Smooth muscle cell (in vitro differentiated cells): Measurements from ENCODE around the gene BAZ2A. TPM values are rescaled to one million over a fixed set of nuclear protein-coding genes. Genes with fewer than 3 reads are reported as not detected.

Experiments
- DNase-seq: peaks from one replicate; lab custom pipeline; 2025; ENCODE audit not compliant: unreplicated experiment; lab: John Stamatoyannopoulos, UW
- H2AFZ ChIP-seq: fragments of 200-600 bp; sonication (generic); 2 replicates; pipeline ENCODE4 v1.6.0; 2016; ENCODE audit warnings: antibody characterized with exemption, low read depth, mild to moderate bottlenecking
- H3F3A ChIP-seq: fragments of 200-600 bp; sonication (generic); 2 replicates; pipeline ENCODE4 v1.6.0; 2017; ENCODE audit warnings: antibody characterized with exemption, low read depth
- H3K27ac ChIP-seq: fragments of 200-600 bp; sonication (generic); 2 replicates; pipeline ENCODE4 v1.5.1; 2016; ENCODE audit warnings: low read depth, mild to moderate bottlenecking
- H3K27me3 ChIP-seq: fragments of 200-600 bp; sonication (generic); 2 replicates; pipeline ENCODE4 v1.6.1; 2016; ENCODE audit warnings: low read depth, mild to moderate bottlenecking
- H3K36me3 ChIP-seq: fragments of 200-600 bp; sonication (generic); 2 replicates; pipeline ENCODE4 v1.5.1; 2016; ENCODE audit warnings: low read depth
- H3K4me1 ChIP-seq: fragments of 200-600 bp; sonication (generic); 2 replicates; pipeline ENCODE4 v1.5.1; 2016; ENCODE audit warnings: low read depth
- H3K4me2 ChIP-seq: fragments of 200-600 bp; sonication (generic); 2 replicates; pipeline ENCODE4 v1.6.0; 2016; ENCODE audit warnings: mild to moderate bottlenecking
- H3K4me3 ChIP-seq: fragments of 200-600 bp; sonication (generic); 2 replicates; pipeline ENCODE4 v1.5.1; 2016; ENCODE audit warnings: mild to moderate bottlenecking
- H3K79me2 ChIP-seq: fragments of 200-600 bp; sonication (generic); 2 replicates; pipeline ENCODE4 v1.6.0; 2016; ENCODE audit warnings: low read depth, mild to moderate bottlenecking
- H3K9ac ChIP-seq: fragments of 200-600 bp; sonication (generic); 2 replicates; pipeline ENCODE4 v1.6.0; 2016; ENCODE audit warnings: low read depth
- H3K9me3 ChIP-seq: fragments of 200-600 bp; sonication (generic); replicated peaks from 2 replicates; pipeline ENCODE4 v1.5.1; 2016; ENCODE audit warnings: low read depth
- H4K20me1 ChIP-seq: fragments of 200-600 bp; sonication (generic); 2 replicates; pipeline ENCODE4 v1.6.0; 2016; ENCODE audit warnings: low read depth
- CTCF ChIP-seq: fragments of 200-600 bp; sonication (generic); IDR thresholded peaks from 2 replicates; pipeline ENCODE4 v1.5.1; 2017; ENCODE audit warnings: borderline replicate concordance, mild to moderate bottlenecking, antibody characterized with exemption; ENCODE audit not compliant: insufficient read depth, poor library complexity, severe bottlenecking
- WGBS: methylation state at CpG from one replicate; pipeline ENCODE4 v1.1.7; 2016; ENCODE audit warnings: low lambda C conversion rate; 5-methylcytosine and 5-hydroxymethylcytosine counted together
- polyA plus RNA-seq: library from polyadenylated mRNA; unstranded; fragments of >200 nt; fragmentation: Nextera tagmentation; extraction: Ambion mirVana; gene quantifications from 2 replicates; pipeline ENCODE4 v1.2.1, GENCODE V29; 2016
- total RNA-seq: library from RNA; depleted of rRNA; stranded (reverse); fragments of >200 nt; gene quantifications from 2 replicates; pipeline ENCODE4 v1.2.3, GENCODE V29; 2014

The BAZ2A gene
- total and polyA plus RNA-seq, 2 experiments from 2014 or later, result 26.2 to 34.1 TPM

GRCh38 chr12:56626701-56627100 is 3.4 kb downstream of the BAZ2A start:
- no peak overlapping the region for H3K4me2 ChIP-seq
- H3K9me3 ChIP-seq, result no peaks in the 10 kb centered on the region
- DNase-seq, result no peak
- no peaks in the 10 kb centered on the region for H3K27me3 ChIP-seq
- TF ChIP-seq CTCF, result no peak
- peaks cover 93% of the 10 kb centered on the region for H4K20me1 ChIP-seq
- no peak overlapping the region for H3K9ac ChIP-seq
- H3K27ac ChIP-seq, result no peak overlapping the region
- no peak overlapping the region for H3K4me3 ChIP-seq
- peaks cover 7% of the 10 kb centered on the region for H3F3A ChIP-seq
- no peaks in the 10 kb centered on the region for H3K36me3 ChIP-seq
- H3K79me2 ChIP-seq, result peaks cover 96% of the 10 kb centered on the region
- H2AFZ ChIP-seq, result no peak overlapping the region
- peaks cover 17% of the 10 kb centered on the region for H3K4me1 ChIP-seq

DNA sequence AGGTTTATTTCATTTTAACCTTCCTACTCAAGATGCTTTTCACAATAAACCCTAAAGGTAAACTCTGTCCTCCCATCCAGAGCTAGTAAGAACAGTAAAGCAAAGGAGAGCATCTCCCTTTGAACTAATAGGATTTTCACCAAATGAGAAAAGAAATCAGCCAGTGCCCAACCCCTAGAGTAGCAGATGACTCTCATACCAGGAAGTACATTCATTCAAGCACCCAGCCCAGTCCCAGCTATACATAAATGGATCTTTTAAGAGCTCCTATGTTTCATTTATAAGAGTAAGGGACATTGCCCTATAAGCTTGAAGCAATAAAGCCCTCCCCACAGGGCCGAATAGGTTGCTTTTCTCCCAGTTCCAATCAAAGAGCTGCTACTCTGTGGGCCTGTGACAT is 7.6 kb downstream of the BAZ2A start:
- Histone ChIP-seq H3K9ac (no peak overlapping the region), H3K27ac (no peak overlapping the region), H3K36me3 (peaks cover 11% of the 10 kb centered on the region), H3K4me1 (no peaks in the 10 kb centered on the region), H3K9me3 (no peaks in the 10 kb centered on the region), H2AFZ (no peak overlapping the region), H4K20me1 (peaks cover 98% of the 10 kb centered on the region), H3K4me2 (no peak overlapping the region), H3K79me2 (peaks cover 99% of the 10 kb centered on the region), H3K27me3 (no peaks in the 10 kb centered on the region), H3F3A (no peaks in the 10 kb centered on the region), H3K4me3 (no peak overlapping the region)
- no peak for TF ChIP-seq CTCF
- WGBS, result 100% methylated on average over 1 of the region's 1 CpG
- no peak for DNase-seq

DNA sequence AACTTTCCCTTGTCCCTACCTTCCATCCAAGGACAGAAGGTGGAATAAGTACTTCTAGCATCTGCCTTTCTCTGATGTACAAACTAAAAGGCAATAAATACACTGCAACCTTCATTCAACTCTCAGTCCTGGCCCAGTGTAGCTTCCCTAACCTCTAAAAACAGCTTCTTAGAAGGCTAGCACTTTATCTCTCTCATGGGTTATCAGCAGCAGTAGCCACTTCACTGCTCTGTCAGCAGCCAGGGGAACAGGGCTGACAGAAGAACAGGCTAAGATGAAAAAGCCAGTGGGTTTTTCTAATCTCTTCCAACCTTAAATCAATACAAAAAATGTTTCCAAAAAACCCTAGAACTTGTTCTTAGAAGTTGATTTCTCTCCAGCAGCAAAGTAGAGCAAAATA is 13.2 kb downstream of the BAZ2A start:
- Histone ChIP-seq H3K4me2 (no peak overlapping the region), H3F3A (no peaks in the 10 kb centered on the region), H3K9ac (no peak overlapping the region), H3K27ac (no peak overlapping the region), H4K20me1 (peaks cover 91% of the 10 kb centered on the region), H3K36me3 (peaks cover 39% of the 10 kb centered on the region), H3K4me1 (no peaks in the 10 kb centered on the region), H2AFZ (no peak overlapping the region), H3K79me2 (peaks cover 60% of the 10 kb centered on the region), H3K27me3 (no peaks in the 10 kb centered on the region), H3K4me3 (no peak overlapping the region), H3K9me3 (no peaks in the 10 kb centered on the region)
- DNase-seq, result no peak
- TF ChIP-seq CTCF, result no peak

- peaks cover 43% of the 10 kb centered on the region for H3K36me3 ChIP-seq
- no peak for DNase-seq
- H3K4me1 ChIP-seq, result no peaks in the 10 kb centered on the region
- H3K9me3 ChIP-seq, result no peaks in the 10 kb centered on the region
- TF ChIP-seq CTCF, result no peak
- no peak overlapping the region for H3K27ac ChIP-seq
- no peak overlapping the region for H3K4me3 ChIP-seq
- 95% methylated on average over 3 of the region's 3 CpGs for WGBS
- no peaks in the 10 kb centered on the region for H3K27me3 ChIP-seq
- peaks cover 54% of the 10 kb centered on the region for H3K79me2 ChIP-seq
- no peaks in the 10 kb centered on the region for H3F3A ChIP-seq
- no peak overlapping the region for H3K9ac ChIP-seq
- H3K4me2 ChIP-seq, result no peak overlapping the region
- no peak overlapping the region for H2AFZ ChIP-seq
- peaks cover 91% of the 10 kb centered on the region for H4K20me1 ChIP-seq
Measured at GRCh38 chr12:56616244-56616643, 13.9 kb downstream of the BAZ2A start.
